B cell (primary cell): ENCODE data around the gene SKAP2.

Experiments used
- EZH2 ChIP-seq: IDR thresholded peaks from 2 replicates; pipeline ENCODE4 v1.6.1; 2012; ENCODE audit warnings: borderline replicate concordance, low read depth, mild to moderate bottlenecking, moderate library complexity, low read length; ENCODE audit not compliant: insufficient read depth, poor library complexity, severe bottlenecking
- TF ChIP-seq, protein P1 (sequence below): fragments of 200-600 bp; IDR thresholded peaks from one replicate; pipeline ENCODE4 v1.8.0; 2022; ENCODE audit warnings: antibody characterized with exemption, mild to moderate bottlenecking

DNA sequence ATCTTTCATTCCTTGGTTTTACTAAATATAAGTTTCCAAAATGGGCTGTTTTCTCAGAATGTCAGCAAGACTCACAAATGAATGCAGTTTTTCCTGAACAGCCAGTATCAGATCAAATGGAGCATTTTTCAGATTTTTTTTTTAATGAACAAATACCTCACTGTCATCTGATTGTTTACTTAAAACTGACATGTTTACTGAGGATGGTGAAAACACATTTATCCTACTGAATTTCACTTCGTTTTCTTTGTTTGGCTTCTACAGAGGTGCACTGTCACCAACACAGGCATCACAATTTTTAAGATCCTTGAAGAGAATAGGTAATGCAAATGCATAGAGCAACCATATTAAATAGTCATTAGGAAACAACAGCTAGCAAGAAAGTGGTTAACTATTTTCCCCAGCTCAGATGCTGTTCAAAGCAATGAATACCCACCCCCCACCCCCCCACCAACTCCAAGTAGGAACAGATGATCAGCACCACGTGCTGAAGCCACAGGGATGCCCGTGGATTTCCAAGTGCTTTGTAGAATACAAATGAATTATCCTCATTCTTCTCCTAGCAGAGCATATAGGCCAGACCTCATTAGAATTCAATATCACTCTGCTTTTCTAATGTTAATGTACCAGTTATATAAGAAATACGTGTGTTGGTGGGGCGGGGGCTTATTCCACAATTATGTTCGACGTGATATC, 205.9 kb downstream of the SKAP2 start:
- TF ChIP-seq, protein P1, sequence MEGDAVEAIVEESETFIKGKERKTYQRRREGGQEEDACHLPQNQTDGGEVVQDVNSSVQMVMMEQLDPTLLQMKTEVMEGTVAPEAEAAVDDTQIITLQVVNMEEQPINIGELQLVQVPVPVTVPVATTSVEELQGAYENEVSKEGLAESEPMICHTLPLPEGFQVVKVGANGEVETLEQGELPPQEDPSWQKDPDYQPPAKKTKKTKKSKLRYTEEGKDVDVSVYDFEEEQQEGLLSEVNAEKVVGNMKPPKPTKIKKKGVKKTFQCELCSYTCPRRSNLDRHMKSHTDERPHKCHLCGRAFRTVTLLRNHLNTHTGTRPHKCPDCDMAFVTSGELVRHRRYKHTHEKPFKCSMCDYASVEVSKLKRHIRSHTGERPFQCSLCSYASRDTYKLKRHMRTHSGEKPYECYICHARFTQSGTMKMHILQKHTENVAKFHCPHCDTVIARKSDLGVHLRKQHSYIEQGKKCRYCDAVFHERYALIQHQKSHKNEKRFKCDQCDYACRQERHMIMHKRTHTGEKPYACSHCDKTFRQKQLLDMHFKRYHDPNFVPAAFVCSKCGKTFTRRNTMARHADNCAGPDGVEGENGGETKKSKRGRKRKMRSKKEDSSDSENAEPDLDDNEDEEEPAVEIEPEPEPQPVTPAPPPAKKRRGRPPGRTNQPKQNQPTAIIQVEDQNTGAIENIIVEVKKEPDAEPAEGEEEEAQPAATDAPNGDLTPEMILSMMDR: no peak
- TF ChIP-seq EZH2: no peak
